GM12878 (cell line): ENCODE results near the gene SHC1. TPM values are rescaled to one million over a fixed set of nuclear protein-coding genes. Genes with fewer than 3 reads are reported as not detected.

Source experiments
- ATAC-seq: fragments of 200-7000 bp; cut with Tn5 transposase; 3 replicates; pipeline ENCODE4 v1.9.1; 2020; ENCODE audit warnings: mild to moderate bottlenecking, moderate library complexity
- BruUV-seq: library from RNA; stranded (reverse); fragments of 400-500 nt; replicated peaks from 2 replicates; lab custom pipeline; 2021; lab: Mats Ljungman, UMichigan
- CTCF ChIA-PET: fragments of 300-600 bp; sonication (Branson Sonifier 250); formaldehyde crosslinking; extraction: SDS; loops from one replicate; lab custom pipeline; 2021; ENCODE audit warnings: inconsistent platforms; lab: Yijun Ruan, JAX
- POLR2A ChIA-PET: fragments of 350-600 bp; formaldehyde crosslinking; extraction: SDS; loops from one replicate; lab custom pipeline; 2021; ENCODE audit warnings: inconsistent platforms; lab: Charles Lee
- RAD21 ChIA-PET: fragments of 300-600 bp; sonication (Branson Sonifier 250); formaldehyde crosslinking; loops from one replicate; lab custom pipeline; 2023; ENCODE audit warnings: antibody characterized with exemption; ENCODE audit not compliant: unreplicated experiment; lab: Charles Lee
- SMC1A ChIA-PET: fragments of 300-600 bp; sonication (Branson Sonifier 250); formaldehyde crosslinking; loops from one replicate; lab custom pipeline; 2023; ENCODE audit not compliant: unreplicated experiment, uncharacterized antibody; lab: Charles Lee
- DNase-seq: peaks from one replicate; pipeline ENCODE4 v3.0.0-alpha.2; 2011; ENCODE audit warnings: low read depth, low spot score
- FAIRE-seq: peaks from 3 replicates; lab custom pipeline; 2011; peaks lifted over from hg19 to GRCh38; lab: Jason Lieb, UNC
- H2AFZ ChIP-seq: 2 replicates; pipeline ENCODE4 v1.6.0; 2011; ENCODE audit warnings: low read depth, low read length, control low read depth; ENCODE audit not compliant: control insufficient read depth
- H3K27ac ChIP-seq: 2 replicates; pipeline ENCODE4 v1.5.1; 2011; ENCODE audit warnings: control low read depth; ENCODE audit not compliant: control insufficient read depth, insufficient read depth
- H3K27me3 ChIP-seq, 2 experiments: replicated peaks in 1 of 2; 2 replicates each; pipeline versions ENCODE4 v1.6.0 to v1.6.1; 2011; ENCODE audit warnings: low read length in 1 of 2; ENCODE audit not compliant: control insufficient read depth in 2 of 2, insufficient read depth in 2 of 2
- H3K36me3 ChIP-seq, 2 experiments: 2 replicates each; pipeline ENCODE4 v1.5.1; 2011; ENCODE audit warnings: low read length in 1 of 2; ENCODE audit not compliant: control insufficient read depth in 2 of 2, insufficient read depth in 2 of 2
- H3K4me1 ChIP-seq: 2 replicates; pipeline ENCODE4 v1.6.1; 2011; ENCODE audit warnings: mild to moderate bottlenecking, low read length, moderate library complexity, mixed read lengths; ENCODE audit not compliant: control insufficient read depth, insufficient read depth
- H3K4me2 ChIP-seq: 2 replicates; pipeline ENCODE4 v1.6.0; 2011; ENCODE audit warnings: control low read depth; ENCODE audit not compliant: control insufficient read depth, insufficient read depth
- H3K4me3 ChIP-seq: fragments of 200-600 bp; sonication (generic); 2 replicates; pipeline ENCODE4 v1.5.1; 2016
- H3K79me2 ChIP-seq: 2 replicates; pipeline ENCODE4 v1.6.0; 2011; ENCODE audit warnings: low read length; ENCODE audit not compliant: control insufficient read depth, insufficient read depth
- H3K9ac ChIP-seq: 2 replicates; pipeline ENCODE4 v1.8.0; 2011; ENCODE audit warnings: low read length, control low read depth, mixed read lengths; ENCODE audit not compliant: control insufficient read depth, insufficient read depth
- H3K9me3 ChIP-seq: replicated peaks from 3 replicates; pipeline ENCODE4 v1.5.1; 2011; ENCODE audit warnings: mild to moderate bottlenecking, low read length; ENCODE audit not compliant: control insufficient read depth, insufficient read depth
- H4K20me1 ChIP-seq: 2 replicates; pipeline ENCODE4 v1.6.0; 2011; ENCODE audit not compliant: control insufficient read depth, insufficient read depth
- CHD1 ChIP-seq: IDR thresholded peaks from 2 replicates; pipeline ENCODE4 v1.6.1; 2012; ENCODE audit warnings: low read depth, low read length, improper control_type of control experiment
- DPF2 ChIP-seq: fragments of 450-650 bp; IDR thresholded peaks from 2 replicates; pipeline ENCODE4 v1.6.1; 2017; ENCODE audit warnings: mild to moderate bottlenecking
- GABPA ChIP-seq: IDR thresholded peaks from 2 replicates; pipeline ENCODE4 v1.6.1; 2014; ENCODE audit warnings: antibody characterized with exemption, low read depth, mild to moderate bottlenecking, inconsistent platforms
- MXI1 ChIP-seq: fragments of 150-350 bp; IDR thresholded peaks from 2 replicates; pipeline ENCODE4 v1.6.1; 2011; ENCODE audit warnings: low read depth, mild to moderate bottlenecking, inconsistent platforms, low read length, improper control_type of control experiment
- MYB ChIP-seq: fragments of 150-350 bp; IDR thresholded peaks from 2 replicates; pipeline ENCODE4 v1.6.1; 2014; ENCODE audit warnings: mild to moderate bottlenecking, low read depth, low read length, borderline replicate concordance
- NFYA ChIP-seq: IDR thresholded peaks from 2 replicates; pipeline ENCODE4 v1.6.1; 2011; ENCODE audit warnings: low read depth, mild to moderate bottlenecking, low read length, improper control_type of control experiment, borderline replicate concordance
- RAD21 ChIP-seq: IDR thresholded peaks from 2 replicates; pipeline ENCODE4 v1.6.1; 2011; ENCODE audit warnings: mild to moderate bottlenecking, low read depth, low read length, moderate library complexity; ENCODE audit not compliant: insufficient read depth
- SMARCA5 ChIP-seq: fragments of 450-650 bp; IDR thresholded peaks from 2 replicates; pipeline ENCODE4 v1.6.1; 2017; ENCODE audit warnings: mild to moderate bottlenecking
- SRF ChIP-seq, 2 experiments: IDR thresholded peaks; 2 replicates each; pipeline ENCODE4 v1.6.1; 2011; ENCODE audit warnings: low read depth in 2 of 2, low read length in 2 of 2, mild to moderate bottlenecking in 1 of 2, moderate library complexity in 1 of 2
- SUPT20H ChIP-seq: IDR thresholded peaks from 2 replicates; pipeline ENCODE4 v1.6.1; 2011; ENCODE audit warnings: low read depth, mild to moderate bottlenecking, low read length, moderate library complexity, borderline replicate concordance; ENCODE audit not compliant: control insufficient read depth
- TBL1XR1 ChIP-seq: IDR thresholded peaks from 2 replicates; pipeline ENCODE4 v1.6.1; 2012; ENCODE audit warnings: low read depth, low read length, improper control_type of control experiment
- WGBS: methylation state at CpG from one replicate; pipeline ENCODE4 v1.1.6; 2016; ENCODE audit warnings: low lambda C conversion rate; ENCODE audit not compliant: insufficient replicate concordance, insufficient coverage; ENCODE audit errors: missing lambda C conversion rate; 5-methylcytosine and 5-hydroxymethylcytosine counted together
- in situ Hi-C: fragments of 300-500 bp; cut with MboI; formaldehyde crosslinking; loops from 9 replicates; pipeline ENCODE4 v1.14.3; 2018; ENCODE audit warnings: mixed read lengths
- intact Hi-C: fragments of 100-400 bp; cut with micrococcal nuclease; formaldehyde crosslinking; loops from one replicate; pipeline ENCODE4 v1.14.2; 2022; ENCODE audit not compliant: unreplicated experiment
- polyA plus RNA-seq, 11 experiments: library from polyadenylated mRNA; depleted of rRNA in 4 of 11; unstranded in 6 of 11; stranded (reverse) in 5 of 11; fragments of >200 nt; fragmentation: Nextera tagmentation in 4 of 11; fragmentation: Illumina TruSeq in 1 of 11; extraction: Ambion mirVana in 4 of 11; extraction: Trizol in 1 of 11; gene quantifications; 1 replicate in 1 of 11; 2 replicates in 10 of 11; pipeline versions ENCODE4 v1.2.1 to v1.2.3, GENCODE V29; 2011 to 2016; ENCODE audit warnings: inconsistent platforms in 2 of 11, missing spikeins in 2 of 11, low read depth in 1 of 11
- total RNA-seq, 4 experiments: library from RNA; depleted of rRNA in 3 of 4; stranded (reverse); fragments of >200 nt in 3 of 4; fragmentation: Illumina TruSeq in 1 of 4; extraction: Trizol in 1 of 4; gene quantifications; 2 replicates each; pipeline versions ENCODE4 v1.2.1 to v1.2.3, GENCODE V29; 2013 to 2021
- TF ChIP-seq, protein P1 (sequence below): fragments of 450-650 bp; IDR thresholded peaks from 2 replicates; pipeline ENCODE4 v1.6.1; 2017; ENCODE audit warnings: mild to moderate bottlenecking, moderate library complexity
- TF ChIP-seq, protein P2 (sequence below): fragments of 450-650 bp; IDR thresholded peaks from 2 replicates; pipeline ENCODE4 v1.6.1; 2016; ENCODE audit warnings: mild to moderate bottlenecking, moderate library complexity, borderline replicate concordance

Gene SHC1
- total and polyA plus RNA-seq, 10 of the 15 experiments (the other 5 are each of a cell fraction or from before 2014, with no cell fraction given) = 2.6 to 49.3 (median 25.2) TPM

DNA sequence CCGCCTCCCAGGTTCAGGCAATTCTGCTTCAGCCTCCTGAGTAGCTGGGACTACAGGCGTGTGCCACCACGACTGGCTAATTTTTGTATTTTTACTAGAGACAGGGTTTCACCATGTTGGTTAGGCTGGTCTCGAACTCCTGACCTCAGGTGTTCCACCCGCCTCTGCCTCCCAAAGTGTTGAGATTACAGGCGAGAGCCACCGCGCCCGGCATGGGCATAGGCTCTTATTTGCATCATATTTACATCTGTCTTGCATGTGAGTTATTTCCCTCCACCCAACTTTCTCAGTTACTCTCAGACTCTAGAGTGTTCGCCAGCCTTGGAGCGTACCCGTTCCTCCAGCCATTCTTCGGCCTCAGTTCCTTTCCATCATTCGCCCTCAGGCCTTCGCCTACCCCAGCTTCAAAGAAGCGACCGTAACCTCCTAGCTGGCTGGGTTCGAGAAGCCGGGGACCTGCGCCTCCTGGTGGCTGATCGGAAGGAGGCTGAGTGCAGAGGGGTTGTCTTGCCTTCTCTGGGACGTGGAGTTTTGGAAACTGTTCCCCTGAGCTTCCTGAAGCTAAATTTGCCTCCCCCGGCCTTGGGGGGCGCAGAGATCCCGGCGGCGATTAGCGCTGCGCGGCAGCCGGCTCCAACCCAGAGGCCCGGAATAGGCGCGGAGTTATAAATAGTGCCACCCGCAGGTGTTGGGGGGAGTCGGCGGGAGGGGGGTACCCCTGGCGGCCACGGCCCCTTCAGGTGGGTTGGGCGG, 28.4 kb upstream of the SHC1 start:
- ChIA-PET POLR2A (interaction anchor here (0.6 to 3.4 kb wide), 13 partner anchors 13 to 443 kb away, joined by 3 to 36 read pairs (median 5); partner anchors contain the start of genes CKS1B, FLAD1, PBXIP1 and PYGO2), RAD21 (interaction anchor here (0.7 to 3.0 kb wide), 24 partner anchors 11 to 520 kb away, joined by 3 to 24 read pairs (median 4); partner anchors contain the start of genes ADAM15, FLAD1, PBXIP1 and PMVK), SMC1A (interaction anchor here (0.6 to 8.1 kb wide), 14 partner anchors 9 to 329 kb away, joined by 3 to 69 read pairs (median 4); partner anchors contain the start of genes CKS1B, FLAD1, PBXIP1 and PYGO2), CTCF (interaction anchor here (0.6 to 11.0 kb wide), 26 partner anchors 9 to 518 kb away, joined by 3 to 226 read pairs (median 4); partner anchors contain the start of genes CKS1B, FLAD1, KCNN3 and KRTCAP2)
- Histone ChIP-seq H3K4me3 (peak overlapping the region; percentile 89), H3K4me1 (peaks cover 12% of the 10 kb centered on the region), H3K4me2 (peak overlapping the region; percentile 94), H3K27ac (peak overlapping the region; percentile 74), H3K9ac (peak overlapping the region; percentile 67), H2AFZ (peak overlapping the region; percentile 81), H3K27me3 (no peaks in the 10 kb centered on the region), H4K20me1 (no peaks in the 10 kb centered on the region), H3K9me3 (no peaks in the 10 kb centered on the region), H3K36me3 (no peaks in the 10 kb centered on the region), H3K79me2 (peaks cover 18% of the 10 kb centered on the region)
- FAIRE-seq (peak; percentile 91), DNase-seq (peak; percentile 58), ATAC-seq (peak; percentile 33)
- WGBS = 3% methylated on average over 39 of the region's 40 CpGs
- in situ Hi-C loops = no loop called here
- no TSS peak for BruUV-seq
- intact Hi-C loops = loop anchor here (1.0 to 2.0 kb wide), 3 partner anchors 16 to 330 kb away; partner anchors contain the start of genes CKS1B and FLAD1
- no peak for TF ChIP-seq MYB
- TF ChIP-seq, protein P1, sequence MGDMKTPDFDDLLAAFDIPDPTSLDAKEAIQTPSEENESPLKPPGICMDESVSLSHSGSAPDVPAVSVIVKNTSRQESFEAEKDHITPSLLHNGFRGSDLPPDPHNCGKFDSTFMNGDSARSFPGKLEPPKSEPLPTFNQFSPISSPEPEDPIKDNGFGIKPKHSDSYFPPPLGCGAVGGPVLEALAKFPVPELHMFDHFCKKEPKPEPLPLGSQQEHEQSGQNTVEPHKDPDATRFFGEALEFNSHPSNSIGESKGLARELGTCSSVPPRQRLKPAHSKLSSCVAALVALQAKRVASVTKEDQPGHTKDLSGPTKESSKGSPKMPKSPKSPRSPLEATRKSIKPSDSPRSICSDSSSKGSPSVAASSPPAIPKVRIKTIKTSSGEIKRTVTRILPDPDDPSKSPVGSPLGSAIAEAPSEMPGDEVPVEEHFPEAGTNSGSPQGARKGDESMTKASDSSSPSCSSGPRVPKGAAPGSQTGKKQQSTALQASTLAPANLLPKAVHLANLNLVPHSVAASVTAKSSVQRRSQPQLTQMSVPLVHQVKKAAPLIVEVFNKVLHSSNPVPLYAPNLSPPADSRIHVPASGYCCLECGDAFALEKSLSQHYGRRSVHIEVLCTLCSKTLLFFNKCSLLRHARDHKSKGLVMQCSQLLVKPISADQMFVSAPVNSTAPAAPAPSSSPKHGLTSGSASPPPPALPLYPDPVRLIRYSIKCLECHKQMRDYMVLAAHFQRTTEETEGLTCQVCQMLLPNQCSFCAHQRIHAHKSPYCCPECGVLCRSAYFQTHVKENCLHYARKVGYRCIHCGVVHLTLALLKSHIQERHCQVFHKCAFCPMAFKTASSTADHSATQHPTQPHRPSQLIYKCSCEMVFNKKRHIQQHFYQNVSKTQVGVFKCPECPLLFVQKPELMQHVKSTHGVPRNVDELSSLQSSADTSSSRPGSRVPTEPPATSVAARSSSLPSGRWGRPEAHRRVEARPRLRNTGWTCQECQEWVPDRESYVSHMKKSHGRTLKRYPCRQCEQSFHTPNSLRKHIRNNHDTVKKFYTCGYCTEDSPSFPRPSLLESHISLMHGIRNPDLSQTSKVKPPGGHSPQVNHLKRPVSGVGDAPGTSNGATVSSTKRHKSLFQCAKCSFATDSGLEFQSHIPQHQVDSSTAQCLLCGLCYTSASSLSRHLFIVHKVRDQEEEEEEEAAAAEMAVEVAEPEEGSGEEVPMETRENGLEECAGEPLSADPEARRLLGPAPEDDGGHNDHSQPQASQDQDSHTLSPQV = no peak
- no peak for TF ChIP-seq SUPT20H
- TF ChIP-seq SMARCA5 = peak; percentile 94; the same call in 1 of the 2 replicates
- TF ChIP-seq NFYA = no peak
- TF ChIP-seq SRF (IDR thresholded peaks at IDR 0.05; ENCODE audit: low read depth in 2 of 2, low read length in 2 of 2) = 0 out of 4 replicates have a peak, but pooled peaks of 1 of the 2 experiments have one; percentile 38
- TF ChIP-seq RAD21 = peak; percentile 72
- TF ChIP-seq MXI1 = no peak
- TF ChIP-seq GABPA = no peak
- TF ChIP-seq TBL1XR1 = no peak
- no peak for TF ChIP-seq CHD1
- 0 out of 2 replicates have a peak, but pooled peaks have one; percentile 8 for TF ChIP-seq DPF2
- TF ChIP-seq, protein P2, sequence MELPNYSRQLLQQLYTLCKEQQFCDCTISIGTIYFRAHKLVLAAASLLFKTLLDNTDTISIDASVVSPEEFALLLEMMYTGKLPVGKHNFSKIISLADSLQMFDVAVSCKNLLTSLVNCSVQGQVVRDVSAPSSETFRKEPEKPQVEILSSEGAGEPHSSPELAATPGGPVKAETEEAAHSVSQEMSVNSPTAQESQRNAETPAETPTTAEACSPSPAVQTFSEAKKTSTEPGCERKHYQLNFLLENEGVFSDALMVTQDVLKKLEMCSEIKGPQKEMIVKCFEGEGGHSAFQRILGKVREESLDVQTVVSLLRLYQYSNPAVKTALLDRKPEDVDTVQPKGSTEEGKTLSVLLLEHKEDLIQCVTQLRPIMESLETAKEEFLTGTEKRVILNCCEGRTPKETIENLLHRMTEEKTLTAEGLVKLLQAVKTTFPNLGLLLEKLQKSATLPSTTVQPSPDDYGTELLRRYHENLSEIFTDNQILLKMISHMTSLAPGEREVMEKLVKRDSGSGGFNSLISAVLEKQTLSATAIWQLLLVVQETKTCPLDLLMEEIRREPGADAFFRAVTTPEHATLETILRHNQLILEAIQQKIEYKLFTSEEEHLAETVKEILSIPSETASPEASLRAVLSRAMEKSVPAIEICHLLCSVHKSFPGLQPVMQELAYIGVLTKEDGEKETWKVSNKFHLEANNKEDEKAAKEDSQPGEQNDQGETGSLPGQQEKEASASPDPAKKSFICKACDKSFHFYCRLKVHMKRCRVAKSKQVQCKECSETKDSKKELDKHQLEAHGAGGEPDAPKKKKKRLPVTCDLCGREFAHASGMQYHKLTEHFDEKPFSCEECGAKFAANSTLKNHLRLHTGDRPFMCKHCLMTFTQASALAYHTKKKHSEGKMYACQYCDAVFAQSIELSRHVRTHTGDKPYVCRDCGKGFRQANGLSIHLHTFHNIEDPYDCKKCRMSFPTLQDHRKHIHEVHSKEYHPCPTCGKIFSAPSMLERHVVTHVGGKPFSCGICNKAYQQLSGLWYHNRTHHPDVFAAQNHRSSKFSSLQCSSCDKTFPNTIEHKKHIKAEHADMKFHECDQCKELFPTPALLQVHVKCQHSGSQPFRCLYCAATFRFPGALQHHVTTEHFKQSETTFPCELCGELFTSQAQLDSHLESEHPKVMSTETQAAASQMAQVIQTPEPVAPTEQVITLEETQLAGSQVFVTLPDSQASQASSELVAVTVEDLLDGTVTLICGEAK = peak; percentile 47; the same call in 1 of the 2 replicates
